Upper lobe of right lung (tissue), 1 donor: ENCODE results near the gene BEND5. TPM values are rescaled to one million over a fixed set of nuclear protein-coding genes. Genes with fewer than 3 reads are reported as not detected.
A peak's percentile ranks its signal among the peaks of the same experiment; 100 is the strongest.

Source experiments
- ATAC-seq: fragments of 200-7000 bp; cut with Tn5 transposase; one replicate; pipeline ENCODE4 v1.9.1; 2020; ENCODE audit warnings: mild to moderate bottlenecking, moderate library complexity
- DNase-seq: peaks from one replicate; pipeline ENCODE4 v3.0.0-alpha.2; 2020
- H3K27ac ChIP-seq: fragments of 200-600 bp; one replicate; pipeline ENCODE4 v1.8.0; 2022
- H3K27me3 ChIP-seq: fragments of 200-600 bp; one replicate; pipeline ENCODE4 v1.8.0; 2022; ENCODE audit warnings: mild to moderate bottlenecking
- H3K36me3 ChIP-seq: fragments of 200-600 bp; one replicate; pipeline ENCODE4 v1.8.0; 2022
- H3K4me1 ChIP-seq: fragments of 200-600 bp; one replicate; pipeline ENCODE4 v1.8.0; 2022
- H3K4me3 ChIP-seq: fragments of 200-600 bp; one replicate; pipeline ENCODE4 v1.8.0; 2022; ENCODE audit warnings: mild to moderate bottlenecking
- H3K9me3 ChIP-seq: fragments of 200-600 bp; one replicate; pipeline ENCODE4 v1.8.0; 2022
- intact Hi-C: fragments of 100-400 bp; cut with DNase I; formaldehyde crosslinking; loops from one replicate; pipeline ENCODE4 v1.11.0; 2022
- long read RNA-seq: library from polyadenylated mRNA; unstranded; transcript quantifications from one replicate; pipeline ENCODE4 v2.0.0, GENCODE V29; 2021
- total RNA-seq: library from RNA; stranded (reverse); fragmentation: NEBNext Ultra II Directional; extraction: Animal tissue kit (Norgen Biotek cat#: 25700); gene quantifications from one replicate; pipeline ENCODE4 v1.2.1, GENCODE V29; 2021
- TF ChIP-seq, protein P1 (sequence below): fragments of 200-600 bp; IDR thresholded peaks from one replicate; pipeline ENCODE4 v1.8.0; 2022; ENCODE audit warnings: antibody characterized with exemption
- donor health status: DM: no; HTN: yes; CAD: no; lungs with severe emphysema.

The BEND5 gene, protein sequence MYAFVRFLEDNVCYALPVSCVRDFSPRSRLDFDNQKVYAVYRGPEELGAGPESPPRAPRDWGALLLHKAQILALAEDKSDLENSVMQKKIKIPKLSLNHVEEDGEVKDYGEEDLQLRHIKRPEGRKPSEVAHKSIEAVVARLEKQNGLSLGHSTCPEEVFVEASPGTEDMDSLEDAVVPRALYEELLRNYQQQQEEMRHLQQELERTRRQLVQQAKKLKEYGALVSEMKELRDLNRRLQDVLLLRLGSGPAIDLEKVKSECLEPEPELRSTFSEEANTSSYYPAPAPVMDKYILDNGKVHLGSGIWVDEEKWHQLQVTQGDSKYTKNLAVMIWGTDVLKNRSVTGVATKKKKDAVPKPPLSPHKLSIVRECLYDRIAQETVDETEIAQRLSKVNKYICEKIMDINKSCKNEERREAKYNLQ
- 3.4 TPM for total RNA-seq
- long read RNA-seq, partial matches to known transcripts: 1 of 9 reads
- long read RNA-seq, other reads (novel, unspliced or antisense): 5 of 9 reads

DNA sequence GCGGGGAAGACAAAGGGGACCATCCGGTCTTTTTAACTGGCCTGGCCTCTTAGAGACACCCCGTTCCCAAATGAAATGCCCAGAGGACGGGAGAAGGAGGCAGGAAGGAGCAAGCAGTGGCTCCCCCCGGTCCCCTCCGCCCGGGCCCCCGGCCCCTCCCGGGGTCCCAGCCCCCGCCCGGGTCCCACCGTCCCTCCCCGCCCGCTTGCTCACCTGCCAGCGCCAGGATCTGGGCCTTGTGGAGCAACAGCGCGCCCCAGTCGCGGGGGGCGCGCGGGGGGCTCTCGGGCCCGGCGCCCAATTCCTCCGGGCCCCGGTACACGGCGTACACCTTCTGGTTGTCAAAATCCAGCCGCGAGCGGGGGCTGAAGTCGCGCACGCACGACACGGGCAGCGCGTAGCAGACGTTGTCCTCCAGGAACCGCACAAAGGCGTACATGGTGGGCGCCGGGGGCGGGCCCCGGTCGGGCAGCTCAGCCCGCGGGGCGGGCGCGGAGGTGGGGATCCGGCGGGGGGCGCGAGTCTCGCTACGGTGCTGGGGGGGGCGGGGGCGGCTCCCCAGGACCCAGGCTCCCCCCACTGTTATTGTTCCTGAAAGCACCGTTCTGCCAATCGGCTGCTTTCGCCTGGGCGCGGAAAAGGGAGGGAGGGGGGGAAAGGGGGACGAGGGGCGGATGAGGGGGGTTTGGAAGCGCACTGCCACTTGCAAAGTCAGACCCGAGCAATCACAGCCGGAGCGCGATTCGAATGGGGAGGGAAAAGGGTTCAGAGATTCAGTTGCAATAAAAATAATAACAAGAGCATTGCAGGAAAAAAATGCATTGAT lies at the start of gene BEND5:
TSS of gene BEND5 (minus strand) at position 499 of the 826 bp plus-strand sequence. CDS start at position 439, 60 bp downstream.
- Histone ChIP-seq H3K9me3 (no peaks in the 10 kb centered on the region), H3K27ac (peak within 1 kb of the TSS; percentile 68), H3K4me1 (peaks cover 10% of the 10 kb centered on the region), H3K36me3 (no peaks in the 10 kb centered on the region), H3K27me3 (no peaks in the 10 kb centered on the region), H3K4me3 (peak within 1 kb of the TSS; percentile 77)
- intact Hi-C loops: no loop called here
- ATAC-seq: peak; percentile 77
- TF ChIP-seq, protein P1, sequence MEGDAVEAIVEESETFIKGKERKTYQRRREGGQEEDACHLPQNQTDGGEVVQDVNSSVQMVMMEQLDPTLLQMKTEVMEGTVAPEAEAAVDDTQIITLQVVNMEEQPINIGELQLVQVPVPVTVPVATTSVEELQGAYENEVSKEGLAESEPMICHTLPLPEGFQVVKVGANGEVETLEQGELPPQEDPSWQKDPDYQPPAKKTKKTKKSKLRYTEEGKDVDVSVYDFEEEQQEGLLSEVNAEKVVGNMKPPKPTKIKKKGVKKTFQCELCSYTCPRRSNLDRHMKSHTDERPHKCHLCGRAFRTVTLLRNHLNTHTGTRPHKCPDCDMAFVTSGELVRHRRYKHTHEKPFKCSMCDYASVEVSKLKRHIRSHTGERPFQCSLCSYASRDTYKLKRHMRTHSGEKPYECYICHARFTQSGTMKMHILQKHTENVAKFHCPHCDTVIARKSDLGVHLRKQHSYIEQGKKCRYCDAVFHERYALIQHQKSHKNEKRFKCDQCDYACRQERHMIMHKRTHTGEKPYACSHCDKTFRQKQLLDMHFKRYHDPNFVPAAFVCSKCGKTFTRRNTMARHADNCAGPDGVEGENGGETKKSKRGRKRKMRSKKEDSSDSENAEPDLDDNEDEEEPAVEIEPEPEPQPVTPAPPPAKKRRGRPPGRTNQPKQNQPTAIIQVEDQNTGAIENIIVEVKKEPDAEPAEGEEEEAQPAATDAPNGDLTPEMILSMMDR: no peak
- peak; percentile 75 for DNase-seq

DNA sequence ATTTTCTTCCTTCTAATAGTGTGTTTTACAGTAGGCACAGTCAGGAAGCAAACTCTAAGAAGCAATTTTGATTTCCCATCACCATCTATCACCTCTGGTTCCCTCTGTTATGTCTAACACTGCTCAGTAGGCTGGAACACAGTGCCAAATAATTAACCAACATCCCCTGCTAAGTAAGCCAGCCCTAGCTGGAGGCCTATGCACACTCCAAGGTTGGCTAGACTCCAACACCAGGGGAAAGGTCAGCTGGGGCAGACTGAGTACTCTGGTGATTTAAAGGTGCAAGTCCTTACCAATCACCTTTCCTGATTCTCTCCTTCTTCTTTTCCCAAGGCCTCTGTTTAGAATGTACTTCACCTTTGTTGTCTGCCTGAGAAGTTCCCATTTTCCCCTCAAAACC lies 46.5 kb upstream of the BEND5 start:
- TF ChIP-seq, protein P1: no peak
- Histone ChIP-seq H3K4me3 (no peak overlapping the region), H3K27me3 (no peaks in the 10 kb centered on the region), H3K27ac (no peak overlapping the region), H3K4me1 (no peaks in the 10 kb centered on the region), H3K36me3 (no peaks in the 10 kb centered on the region), H3K9me3 (no peaks in the 10 kb centered on the region)
- DNase-seq (no peak), ATAC-seq (peak; percentile 73)
- intact Hi-C loops: no loop called here

DNA sequence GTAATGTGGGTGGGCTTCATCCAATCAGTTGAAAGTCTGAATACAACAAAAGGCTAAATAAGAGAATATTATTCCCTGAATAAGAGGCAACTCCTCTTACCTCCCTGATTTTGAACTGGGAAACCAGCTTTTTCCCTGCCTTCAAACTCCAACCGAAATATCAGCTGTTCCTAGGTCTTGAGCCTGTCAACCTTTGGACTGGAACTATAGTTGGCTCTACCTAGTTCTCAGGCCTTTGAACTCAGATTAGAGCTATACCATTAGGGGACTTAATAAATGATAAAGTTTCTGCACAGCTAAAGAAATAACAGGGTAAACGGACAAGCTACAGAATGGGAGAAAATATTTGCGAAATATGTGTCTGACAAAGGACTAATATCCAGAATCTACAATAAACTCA lies 43.8 kb upstream of the BEND5 start:
- DNase-seq: no peak
- no peaks in the 10 kb centered on the region for H3K9me3 ChIP-seq
- H3K27ac ChIP-seq: no peak overlapping the region
- no peak overlapping the region for H3K4me3 ChIP-seq
- ATAC-seq: no peak
- H3K4me1 ChIP-seq: no peaks in the 10 kb centered on the region
- TF ChIP-seq, protein P1: no peak
- no peaks in the 10 kb centered on the region for H3K36me3 ChIP-seq
- H3K27me3 ChIP-seq: no peaks in the 10 kb centered on the region
- intact Hi-C loops: no loop called here

DNA sequence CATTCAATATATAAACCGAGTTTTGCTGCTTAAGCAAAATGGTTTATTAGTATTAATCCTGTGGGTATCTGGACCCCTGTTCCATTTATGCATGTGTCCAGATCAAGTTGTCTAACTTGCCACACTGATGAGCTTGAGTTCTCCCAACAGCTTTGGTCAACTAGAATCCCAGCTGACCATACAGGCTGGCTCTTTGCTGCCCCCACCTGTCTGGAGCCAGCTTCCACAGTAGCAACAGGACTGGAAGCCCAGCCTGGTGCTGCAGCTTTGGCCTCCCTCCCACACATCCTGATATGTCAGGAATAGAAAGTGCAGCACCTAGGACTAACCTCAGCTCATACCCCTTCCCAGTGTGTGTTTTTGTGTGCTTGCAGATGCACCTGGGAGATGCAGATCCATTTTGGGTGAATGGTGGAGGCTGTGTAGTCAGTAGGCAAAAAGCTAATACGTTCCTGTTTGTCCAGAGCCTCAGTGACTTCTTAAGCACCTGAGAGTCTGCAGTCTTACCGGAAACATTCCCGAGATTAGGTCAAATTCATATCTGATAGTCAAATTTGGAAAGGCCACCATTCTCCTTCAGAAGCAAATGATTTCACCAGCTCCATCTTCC lies 40.9 kb upstream of the BEND5 start:
- no peak overlapping the region for H3K4me3 ChIP-seq
- intact Hi-C loops: no loop called here
- DNase-seq (peak; percentile 71), ATAC-seq (peak; percentile 91)
- no peaks in the 10 kb centered on the region for H3K27me3 ChIP-seq
- no peaks in the 10 kb centered on the region for H3K36me3 ChIP-seq
- no peak overlapping the region for H3K27ac ChIP-seq
- H3K9me3 ChIP-seq: no peaks in the 10 kb centered on the region
- TF ChIP-seq, protein P1: peak; percentile 78
- H3K4me1 ChIP-seq: no peaks in the 10 kb centered on the region

DNA sequence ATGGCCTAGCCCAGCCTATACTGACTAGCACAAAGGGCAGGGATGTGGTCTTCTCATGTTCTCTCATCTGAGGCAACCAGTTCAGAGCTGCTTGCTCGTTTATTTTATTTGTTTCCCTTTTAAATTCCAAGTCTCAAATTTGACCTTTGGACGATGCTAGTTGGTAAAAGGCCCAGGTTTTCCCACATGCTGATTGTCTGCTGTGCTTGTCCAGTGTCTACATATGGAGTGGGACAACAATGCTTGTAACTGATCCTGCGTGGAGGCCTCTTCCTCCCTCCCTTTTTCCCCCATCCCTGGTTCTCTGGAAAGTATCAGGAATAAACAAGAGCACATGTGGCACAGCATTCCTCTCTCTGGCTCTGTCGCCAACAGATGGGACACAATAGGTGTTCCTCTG lies 34.0 kb upstream of the BEND5 start:
- DNase-seq (no peak), ATAC-seq (no peak)
- Histone ChIP-seq H3K36me3 (no peaks in the 10 kb centered on the region), H3K4me3 (no peak overlapping the region), H3K9me3 (no peaks in the 10 kb centered on the region), H3K27me3 (no peaks in the 10 kb centered on the region), H3K4me1 (no peaks in the 10 kb centered on the region), H3K27ac (no peak overlapping the region)
- intact Hi-C loops: no loop called here
- TF ChIP-seq, protein P1: no peak
